HG03103 (cell line): ENCODE measurements around the gene CRYZL1.
"Not testable (repeated sequence)": the region's sequence is repeated elsewhere in the genome, so short reads cannot be mapped to it uniquely, and the experiment has no call there.

Source experiments
- ATAC-seq: cut with Tn5 transposase; IDR thresholded peaks from one replicate; pipeline ENCODE4 v1.9.1; 2021; ENCODE audit warnings: low read depth; ENCODE audit not compliant: unreplicated experiment

The CRYZL1 gene

GRCh38 chr21:33641352-33642026 lies at the start of gene CRYZL1:
CRYZL1 (minus strand) TSS chr21:33641741; CDS start chr21:33631551, 10,190 bp downstream.
- ATAC-seq, result peak; percentile 65

GRCh38 chr21:33690874-33691273 lies 49.3 kb upstream of the CRYZL1 start:
- no peak for ATAC-seq

GRCh38 chr21:33688353-33688752 lies 46.8 kb upstream of the CRYZL1 start:
- ATAC-seq, result no peak

GRCh38 chr21:33687634-33688033 lies 46.1 kb upstream of the CRYZL1 start:
- no peak for ATAC-seq

GRCh38 chr21:33686386-33686785 lies 44.8 kb upstream of the CRYZL1 start:
- no peak for ATAC-seq

GRCh38 chr21:33685613-33686197 lies 44.2 kb upstream of the CRYZL1 start:
- no peak for ATAC-seq

- no peak for ATAC-seq
Measured at GRCh38 chr21:33684923-33685560, 43.5 kb upstream of the CRYZL1 start.

DNA sequence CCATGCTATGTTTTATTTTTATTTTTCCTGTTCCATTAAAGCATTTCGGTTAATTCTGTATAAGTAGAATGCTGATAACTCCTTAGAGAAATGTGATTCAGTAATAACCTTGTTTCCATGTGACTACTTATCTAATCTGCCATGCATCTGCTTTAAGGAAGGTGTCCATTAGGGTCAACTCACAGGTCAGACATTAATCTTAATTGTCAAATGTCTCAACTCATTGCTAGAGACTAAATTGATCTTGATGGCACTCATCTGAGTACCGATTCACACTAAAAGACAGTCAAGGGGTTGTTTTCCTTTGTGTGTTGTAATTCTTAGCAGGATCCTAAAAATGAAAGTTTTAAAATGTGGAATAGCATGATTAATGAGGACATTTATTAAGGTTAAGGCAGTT lies 42.5 kb upstream of the CRYZL1 start:
- no peak for ATAC-seq

GRCh38 chr21:33682992-33683627 lies 41.6 kb upstream of the CRYZL1 start:
- ATAC-seq, result no peak

DNA sequence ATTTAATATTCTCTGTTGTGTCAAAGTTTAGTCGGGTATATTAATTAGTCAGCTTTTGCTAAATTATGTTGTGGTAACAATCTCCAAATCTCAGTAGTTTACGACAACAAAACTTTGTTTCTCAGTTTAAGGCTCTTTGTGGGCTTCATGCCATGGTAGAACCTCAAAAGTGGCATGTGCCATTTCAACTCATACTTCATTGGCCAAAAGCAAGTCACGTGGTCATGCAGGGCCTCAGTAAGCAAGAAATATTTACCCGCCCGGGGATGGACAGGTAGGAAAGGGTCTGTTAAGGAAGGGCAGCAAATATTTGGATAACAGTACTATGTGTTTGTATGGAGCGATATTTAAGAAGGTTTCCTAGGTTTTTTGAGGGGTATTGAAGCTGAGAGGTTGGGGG lies 39.3 kb upstream of the CRYZL1 start:
- ATAC-seq, result no peak

DNA sequence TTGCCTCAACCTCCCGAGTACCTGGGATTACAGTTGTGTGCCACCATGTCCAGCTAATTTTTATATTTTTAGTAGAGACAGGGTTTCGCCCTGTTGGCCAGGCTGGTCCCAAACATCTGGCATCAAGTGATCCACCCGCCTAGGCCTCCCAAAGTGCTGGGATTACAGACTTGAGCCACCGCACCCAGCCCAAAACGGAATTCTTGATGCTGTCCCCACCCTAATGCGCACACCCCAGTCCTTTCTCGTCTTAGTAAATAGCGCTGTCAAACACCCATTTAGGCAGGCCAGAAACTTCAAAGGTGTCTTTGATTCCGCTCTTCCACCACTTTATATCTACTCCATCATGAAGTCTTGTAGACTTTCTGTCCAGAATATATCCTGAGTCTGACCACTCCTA lies 35.9 kb upstream of the CRYZL1 start:
- ATAC-seq, result no peak

DNA sequence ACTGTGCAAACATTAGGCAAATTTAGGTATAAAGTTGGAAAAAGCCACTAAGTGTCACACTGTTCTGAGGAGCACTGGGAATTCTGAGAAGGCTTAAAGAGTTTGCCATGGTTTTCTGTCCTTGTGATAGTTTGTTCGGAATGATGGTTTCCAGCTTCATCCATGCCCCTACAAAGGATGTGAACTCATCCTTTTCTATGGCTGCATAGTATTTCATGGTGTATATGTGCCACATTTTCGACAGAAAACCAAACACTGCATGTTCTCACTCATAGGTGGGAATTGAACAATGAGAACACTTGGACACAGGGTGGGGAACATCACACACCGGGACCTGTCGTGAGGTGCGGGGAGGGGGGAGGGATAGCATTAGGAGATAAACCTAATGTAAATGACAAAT lies 35.1 kb upstream of the CRYZL1 start:
- ATAC-seq, result not testable (repeated sequence)

DNA sequence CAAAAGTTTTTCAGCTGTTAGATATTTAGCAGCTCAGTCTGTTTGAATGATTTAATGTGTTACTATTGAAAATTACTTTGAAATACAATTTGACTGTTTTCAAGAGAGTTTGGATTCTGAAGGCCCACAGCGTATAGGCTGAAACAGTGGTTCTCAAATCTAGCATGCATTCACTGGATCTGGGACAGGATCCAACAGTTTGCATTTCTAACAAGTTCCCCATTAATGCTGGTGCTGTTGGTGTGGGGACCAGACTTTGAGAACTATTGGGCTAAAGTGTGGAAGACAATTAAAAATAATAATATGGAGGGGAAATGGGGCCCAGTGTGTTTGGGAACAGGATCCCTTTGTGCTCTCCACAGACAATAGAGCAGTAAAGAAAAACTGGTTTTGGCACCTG lies 32.7 kb upstream of the CRYZL1 start:
- no peak for ATAC-seq

- ATAC-seq, result no peak
Measured at GRCh38 chr21:33673473-33673872, 31.9 kb upstream of the CRYZL1 start.

DNA sequence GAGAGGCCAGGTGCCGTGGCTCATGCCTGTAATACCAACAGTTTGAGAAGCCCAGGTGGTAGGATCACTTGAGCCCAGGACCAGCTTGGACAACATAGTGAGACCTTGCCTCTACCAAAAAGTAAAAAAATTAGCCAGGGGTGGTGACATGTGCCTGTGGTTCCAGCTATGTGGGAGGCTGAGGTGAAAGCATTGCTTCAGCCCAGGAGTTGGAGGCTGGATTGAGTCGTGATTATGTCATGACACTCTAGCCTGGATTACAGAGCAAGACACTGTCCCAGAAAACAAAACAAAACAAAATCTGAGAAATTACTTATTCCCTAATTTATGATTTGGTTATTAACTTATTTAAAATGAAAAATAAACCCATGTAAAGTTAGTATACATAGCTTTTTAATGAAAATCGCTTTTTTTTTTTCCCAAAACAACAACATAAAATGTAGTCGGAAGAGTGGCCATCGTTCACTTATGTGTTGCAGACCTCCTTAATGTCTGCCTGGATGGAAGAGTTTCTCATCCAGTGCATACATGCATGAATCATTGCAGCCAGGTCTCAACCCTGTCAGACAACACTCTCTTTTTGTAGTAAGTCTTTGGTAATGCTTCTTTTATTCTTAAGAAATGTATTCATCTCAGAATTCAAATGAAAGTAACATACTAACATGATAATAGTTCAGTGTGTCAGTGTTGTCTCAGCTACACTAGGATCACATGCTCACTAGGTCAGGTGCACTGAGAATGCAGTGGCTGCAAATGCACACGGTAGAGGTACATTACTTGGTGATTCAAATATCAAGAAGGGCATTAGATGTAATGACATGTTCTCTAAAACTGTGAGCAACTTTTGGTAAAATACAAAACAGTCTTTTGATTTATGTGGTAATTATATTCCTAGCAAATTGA lies 28.8 kb upstream of the CRYZL1 start:
- no peak for ATAC-seq

- ATAC-seq, result no peak
Measured at GRCh38 chr21:33668620-33669019, 27.1 kb upstream of the CRYZL1 start.

GRCh38 chr21:33668180-33668579 lies 26.6 kb upstream of the CRYZL1 start:
- ATAC-seq, result no peak

GRCh38 chr21:33667636-33668035 lies 26.1 kb upstream of the CRYZL1 start:
- no peak for ATAC-seq

DNA sequence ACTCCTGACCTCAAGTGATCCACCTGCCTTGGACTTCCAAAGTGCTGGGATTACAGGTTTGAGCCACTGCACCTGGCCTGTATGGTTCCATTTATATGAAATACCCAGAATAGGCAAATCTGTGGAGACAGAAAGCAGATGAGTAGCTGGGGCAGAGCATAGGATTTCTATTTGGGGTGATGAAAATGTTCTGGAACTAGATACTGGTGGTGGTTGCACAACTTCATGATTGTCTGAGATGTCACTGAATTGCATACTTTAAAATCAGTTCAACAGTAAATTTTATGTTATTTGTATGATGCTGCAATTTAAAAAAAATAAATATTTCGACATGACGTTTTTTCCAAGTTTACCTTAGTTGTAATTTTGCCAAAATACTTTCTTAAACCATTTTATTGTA lies 24.6 kb upstream of the CRYZL1 start:
- no peak for ATAC-seq

DNA sequence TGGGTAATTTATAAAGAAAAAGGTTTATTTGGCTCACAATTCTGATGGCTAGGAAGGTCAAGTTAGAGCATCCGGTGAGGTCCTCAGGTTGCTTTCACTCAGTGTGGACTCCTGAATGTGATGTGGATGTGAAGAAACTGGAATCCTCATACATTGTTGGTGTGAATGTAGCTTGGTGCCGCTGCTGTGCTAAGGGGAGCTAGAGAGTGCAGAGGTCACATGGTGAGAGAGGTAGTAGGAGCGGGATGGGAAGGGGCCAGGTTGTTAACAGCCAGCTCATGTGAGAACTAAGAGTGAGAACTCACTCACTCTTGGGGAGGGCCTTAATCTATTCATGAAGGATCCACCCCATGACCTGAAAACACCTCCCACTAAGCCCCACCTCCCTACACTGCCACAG lies 22.6 kb upstream of the CRYZL1 start:
- no peak for ATAC-seq

GRCh38 chr21:33663241-33663640 lies 21.7 kb upstream of the CRYZL1 start:
- no peak for ATAC-seq
